Epithelial cell of esophagus (primary cell): ENCODE measurements around the gene PTPMT1.
"Not testable (repeated sequence)": the region's sequence is repeated elsewhere in the genome, so short reads cannot be mapped to it uniquely, and the experiment has no call there.

Experiments used
- DNase-seq: peaks from one replicate; pipeline ENCODE4 v3.0.0; 2010; ENCODE audit warnings: low read depth
- H3K4me3 ChIP-seq: 2 replicates; pipeline ENCODE4 v1.5.1; 2011; ENCODE audit warnings: mild to moderate bottlenecking, low read length, control low read depth
- TF ChIP-seq, protein P1 (sequence below): IDR thresholded peaks from 2 replicates; pipeline ENCODE4 v1.5.1; 2011; ENCODE audit warnings: low read depth, mild to moderate bottlenecking, low read length, control low read depth, inconsistent platforms; ENCODE audit not compliant: insufficient read depth; ENCODE audit errors: missing control alignments

Gene PTPMT1

DNA sequence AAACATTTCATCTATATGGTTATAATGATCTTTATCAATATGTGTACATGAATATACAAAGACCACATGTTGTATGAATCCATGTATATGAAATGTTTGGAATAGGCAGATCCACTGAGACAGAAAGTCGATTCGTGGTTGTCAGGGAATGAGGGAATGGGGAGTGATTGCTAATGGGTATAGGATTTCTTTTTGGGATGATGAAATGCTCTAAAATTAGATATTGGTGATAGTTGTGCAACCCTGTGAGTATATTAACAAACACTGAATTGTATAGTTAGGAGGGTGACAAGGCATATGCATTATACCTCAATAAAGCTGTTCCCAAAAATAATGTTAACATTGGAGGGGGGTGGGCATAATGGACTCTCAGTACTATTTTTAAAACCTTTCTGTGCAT lies 5.0 kb upstream of the PTPMT1 start:
- H3K4me3 ChIP-seq: no peak overlapping the region
- TF ChIP-seq, protein P1, sequence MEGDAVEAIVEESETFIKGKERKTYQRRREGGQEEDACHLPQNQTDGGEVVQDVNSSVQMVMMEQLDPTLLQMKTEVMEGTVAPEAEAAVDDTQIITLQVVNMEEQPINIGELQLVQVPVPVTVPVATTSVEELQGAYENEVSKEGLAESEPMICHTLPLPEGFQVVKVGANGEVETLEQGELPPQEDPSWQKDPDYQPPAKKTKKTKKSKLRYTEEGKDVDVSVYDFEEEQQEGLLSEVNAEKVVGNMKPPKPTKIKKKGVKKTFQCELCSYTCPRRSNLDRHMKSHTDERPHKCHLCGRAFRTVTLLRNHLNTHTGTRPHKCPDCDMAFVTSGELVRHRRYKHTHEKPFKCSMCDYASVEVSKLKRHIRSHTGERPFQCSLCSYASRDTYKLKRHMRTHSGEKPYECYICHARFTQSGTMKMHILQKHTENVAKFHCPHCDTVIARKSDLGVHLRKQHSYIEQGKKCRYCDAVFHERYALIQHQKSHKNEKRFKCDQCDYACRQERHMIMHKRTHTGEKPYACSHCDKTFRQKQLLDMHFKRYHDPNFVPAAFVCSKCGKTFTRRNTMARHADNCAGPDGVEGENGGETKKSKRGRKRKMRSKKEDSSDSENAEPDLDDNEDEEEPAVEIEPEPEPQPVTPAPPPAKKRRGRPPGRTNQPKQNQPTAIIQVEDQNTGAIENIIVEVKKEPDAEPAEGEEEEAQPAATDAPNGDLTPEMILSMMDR: no peak
- DNase-seq: peak; percentile 26

DNA sequence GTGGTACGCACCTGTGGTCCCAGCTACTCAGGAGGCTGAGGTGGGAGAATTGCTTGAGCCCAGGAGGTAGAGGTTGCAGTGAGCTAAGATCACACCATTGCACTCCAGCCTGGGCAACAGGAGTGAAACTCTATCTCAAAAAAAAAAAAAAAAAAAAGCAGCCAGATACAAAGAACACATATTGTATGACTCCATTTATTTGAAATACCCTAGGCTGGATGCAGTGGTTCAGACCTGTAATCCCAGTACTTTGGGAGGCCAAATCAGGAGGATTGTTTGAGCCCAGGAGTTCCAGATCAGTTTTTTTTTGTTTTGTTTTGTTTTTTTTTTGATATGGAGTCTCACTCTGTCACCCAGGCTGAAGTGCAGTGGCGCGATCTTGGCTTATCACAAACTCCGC lies 3.0 kb upstream of the PTPMT1 start:
- H3K4me3 ChIP-seq, DNase-seq: not testable (repeated sequence)

DNA sequence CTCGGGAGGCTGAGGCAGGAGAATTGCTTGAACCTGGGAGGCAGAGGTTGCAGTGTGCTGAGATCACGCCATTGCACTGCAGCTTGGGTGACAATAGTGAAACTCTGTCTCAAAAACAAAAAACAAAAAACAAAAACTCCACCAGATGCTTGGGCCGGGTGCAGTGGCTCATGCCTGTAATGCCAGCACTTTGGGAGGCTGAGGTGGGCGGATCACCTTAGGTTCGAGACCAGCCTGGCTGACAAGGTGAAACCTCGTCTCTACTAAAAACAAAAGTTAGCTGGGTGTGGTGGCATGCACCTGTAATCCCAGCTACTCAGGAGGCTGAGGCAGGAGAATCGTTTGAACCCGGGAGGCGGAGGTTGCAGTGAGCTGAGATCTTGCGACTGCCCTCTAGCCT lies 1.0 kb upstream of the PTPMT1 start:
- not testable (repeated sequence) for H3K4me3 ChIP-seq, DNase-seq

DNA sequence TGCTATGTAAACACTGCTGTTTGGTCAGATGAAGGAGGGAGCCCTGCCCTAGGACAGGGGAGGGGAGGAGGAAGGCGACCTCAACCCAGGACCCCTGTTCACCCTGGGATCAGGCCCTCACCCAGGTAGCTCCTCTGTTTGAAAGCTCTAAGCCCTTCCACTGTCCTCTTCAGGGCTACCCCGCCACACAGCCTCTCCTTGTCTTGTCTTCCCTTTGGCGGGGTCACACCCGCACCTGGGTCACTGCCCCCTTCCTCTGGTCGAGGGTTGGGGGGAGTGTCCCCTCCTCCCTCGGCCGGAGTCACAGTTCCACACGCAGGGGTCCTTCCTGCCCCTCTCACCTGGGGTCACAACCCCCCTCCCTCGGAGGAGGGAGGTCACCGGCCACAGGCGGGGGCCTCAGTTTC lies 463 bp upstream of the PTPMT1 start:
- TF ChIP-seq, protein P1: no peak
- DNase-seq: no peak
- peak overlapping the region; percentile 70 for H3K4me3 ChIP-seq

DNA sequence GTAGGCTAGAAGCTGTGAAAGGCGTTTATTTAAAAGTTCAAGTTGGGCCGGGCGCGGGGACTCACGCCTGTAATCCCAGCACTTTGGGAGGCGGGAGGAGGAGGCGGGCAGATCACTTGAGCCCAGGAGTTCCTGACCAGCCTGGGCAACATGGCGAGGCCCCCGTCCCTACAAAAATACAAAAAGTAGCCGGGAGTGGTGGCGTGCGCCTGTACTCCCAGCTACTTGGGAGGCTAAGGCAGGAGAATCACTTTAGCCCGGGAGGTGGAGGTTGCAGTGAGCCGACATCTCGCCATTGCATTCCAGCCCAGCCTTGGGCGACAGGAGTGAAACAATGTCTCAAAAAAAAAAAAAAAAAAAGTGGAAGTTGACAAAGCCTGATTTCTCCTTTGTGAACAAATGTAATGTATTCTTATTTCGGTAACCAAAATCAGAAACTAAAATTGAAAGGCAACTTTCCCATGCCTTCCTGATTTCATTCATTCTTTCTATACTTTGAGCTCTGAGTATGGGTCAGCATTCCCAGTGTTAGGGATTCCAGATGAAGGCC lies 825 bp downstream of the PTPMT1 start:
- H3K4me3 ChIP-seq: peak overlapping the region; percentile 70
- TF ChIP-seq, protein P1: no peak
- DNase-seq: peak; percentile 40

DNA sequence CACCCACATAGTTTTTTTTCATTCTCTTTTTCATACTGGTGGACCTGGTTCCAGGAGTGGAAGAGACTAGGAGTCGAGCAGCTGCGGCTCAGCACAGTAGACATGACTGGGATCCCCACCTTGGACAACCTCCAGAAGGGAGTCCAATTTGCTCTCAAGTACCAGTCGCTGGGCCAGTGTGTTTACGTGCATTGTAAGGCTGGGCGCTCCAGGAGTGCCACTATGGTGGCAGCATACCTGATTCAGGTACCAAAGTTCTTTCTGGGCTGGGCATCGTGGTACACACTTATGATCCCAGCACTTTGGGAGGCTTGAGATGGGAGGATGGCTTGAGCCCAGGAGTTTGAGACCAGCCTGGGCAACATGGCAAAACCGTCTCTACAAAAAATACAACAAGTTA lies 4.2 kb downstream of the PTPMT1 start:
- TF ChIP-seq, protein P1: no peak
- no peak for DNase-seq
- no peak overlapping the region for H3K4me3 ChIP-seq

DNA sequence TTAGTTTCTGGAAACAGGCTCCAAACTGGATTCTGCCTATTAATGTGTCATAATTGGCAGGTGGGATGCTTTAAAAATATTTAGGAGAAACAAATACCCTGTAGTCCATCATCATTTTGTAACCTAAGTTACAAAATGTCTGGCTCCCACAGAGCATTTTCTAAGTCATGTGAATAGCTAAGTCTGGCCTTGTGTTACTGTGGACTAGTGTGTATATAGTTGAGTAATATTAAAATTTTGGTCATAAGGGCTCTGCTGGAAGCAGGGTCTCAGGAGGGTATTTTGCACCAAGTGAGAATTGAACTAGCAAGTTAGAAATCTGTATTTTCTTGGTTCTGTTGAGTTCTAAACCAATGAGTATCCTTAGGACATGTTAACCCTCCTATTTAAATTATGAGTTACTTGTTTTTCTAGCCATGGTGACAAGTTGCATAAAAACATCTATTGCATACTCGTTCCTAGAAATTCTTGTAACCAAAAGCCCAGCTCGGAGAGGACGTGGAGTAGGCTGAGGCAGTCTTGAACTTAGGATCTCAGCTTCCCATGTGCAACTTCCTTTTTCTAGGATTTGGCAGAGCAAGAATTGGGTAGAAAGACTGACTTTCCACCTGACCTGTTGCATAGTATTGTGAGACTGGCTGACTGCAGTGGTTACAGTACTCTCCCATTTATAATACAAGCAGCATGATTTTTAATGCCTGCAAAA lies 5.4 kb downstream of the PTPMT1 start:
- TF ChIP-seq, protein P1: no peak
- no peak for DNase-seq
- no peak overlapping the region for H3K4me3 ChIP-seq

DNA sequence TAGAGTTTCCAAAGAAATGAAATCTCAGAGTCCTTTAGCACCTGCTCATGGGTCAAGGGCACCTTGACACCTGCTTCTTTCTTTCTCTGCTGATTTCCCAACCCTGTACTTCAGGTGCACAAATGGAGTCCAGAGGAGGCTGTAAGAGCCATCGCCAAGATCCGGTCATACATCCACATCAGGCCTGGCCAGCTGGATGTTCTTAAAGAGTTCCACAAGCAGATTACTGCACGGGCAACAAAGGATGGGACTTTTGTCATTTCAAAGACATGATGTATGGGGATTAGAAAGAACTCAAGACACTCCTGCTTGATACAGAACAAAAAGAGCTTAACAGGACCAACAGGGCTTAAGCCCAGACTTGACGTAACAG lies 5.9 kb downstream of the PTPMT1 start:
- no peak overlapping the region for H3K4me3 ChIP-seq
- TF ChIP-seq, protein P1: no peak

More for the DNA sequence above, 5.9 kb downstream of the PTPMT1 start:
- DNase-seq: no peak
